HG02798 (cell line): ENCODE measurements around the gene TPPP3.
"Not testable (repeated sequence)": the region's sequence is repeated elsewhere in the genome, so short reads cannot be mapped to it uniquely, and the experiment has no call there.

ENCODE experiments used
- ATAC-seq: cut with Tn5 transposase; IDR thresholded peaks from one replicate; pipeline ENCODE4 v1.9.1; 2021; ENCODE audit warnings: mild to moderate bottlenecking; ENCODE audit not compliant: unreplicated experiment, poor library complexity

The TPPP3 gene

DNA sequence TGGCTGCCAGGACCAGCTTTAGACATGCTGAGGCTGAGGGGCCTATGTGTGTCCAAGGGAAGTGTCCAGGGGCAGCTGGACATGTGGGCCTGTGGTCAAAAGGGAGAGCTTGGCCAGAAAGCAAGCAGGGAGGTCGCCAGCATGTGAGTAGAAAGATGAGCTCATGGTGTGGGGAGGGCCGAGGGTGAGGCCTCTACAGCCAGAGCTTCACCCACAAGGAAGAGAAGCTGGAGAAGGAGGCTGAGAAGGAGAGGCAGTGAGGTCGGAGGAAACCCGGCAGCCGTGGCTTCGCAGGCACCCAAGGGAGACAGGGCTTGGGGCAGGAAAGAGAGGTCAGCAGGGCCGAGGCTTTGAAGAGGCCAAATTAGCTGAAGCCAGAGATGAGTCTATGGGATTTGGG is 33.7 kb upstream of the TPPP3 start:
- ATAC-seq: no peak

DNA sequence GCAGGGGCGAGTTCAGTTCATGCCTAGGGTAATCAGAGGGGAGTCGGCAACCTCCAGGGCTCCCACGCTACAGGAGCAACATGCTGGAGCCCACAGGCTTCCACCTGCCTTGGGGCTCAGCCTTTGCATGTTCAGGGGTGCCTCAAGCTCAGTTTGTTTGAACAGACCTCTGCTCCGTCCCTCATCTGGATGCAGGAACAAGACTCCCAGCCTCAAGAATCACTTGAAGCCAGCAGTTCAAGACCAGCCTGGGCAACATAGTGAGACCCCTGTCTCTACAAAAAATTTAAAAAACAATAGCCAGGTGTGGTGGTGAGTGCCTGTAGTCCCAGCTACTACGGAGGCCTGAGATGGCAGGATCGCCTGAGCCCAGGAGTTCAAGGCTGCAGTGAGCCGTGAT is 32.7 kb upstream of the TPPP3 start:
- ATAC-seq: no peak

DNA sequence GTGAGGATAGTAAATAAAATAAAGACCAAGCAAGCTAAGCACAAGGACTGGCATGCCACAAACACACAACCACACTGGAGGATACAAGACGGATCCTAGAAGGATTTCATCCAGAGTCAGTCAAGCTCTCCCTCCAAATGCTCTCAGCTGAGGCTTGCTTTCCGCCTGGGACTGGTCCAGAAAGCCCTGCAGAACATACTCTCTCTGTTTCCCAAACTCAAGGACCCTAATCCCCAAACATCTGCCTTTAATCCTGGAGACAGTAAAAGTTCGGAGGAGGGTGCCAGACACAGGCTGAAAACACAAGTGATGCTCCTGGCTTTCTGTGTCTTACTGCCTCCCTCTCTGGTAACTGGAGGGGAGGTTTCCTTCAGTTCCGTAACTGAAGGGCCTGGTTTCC is 32.3 kb upstream of the TPPP3 start:
- no peak for ATAC-seq

DNA sequence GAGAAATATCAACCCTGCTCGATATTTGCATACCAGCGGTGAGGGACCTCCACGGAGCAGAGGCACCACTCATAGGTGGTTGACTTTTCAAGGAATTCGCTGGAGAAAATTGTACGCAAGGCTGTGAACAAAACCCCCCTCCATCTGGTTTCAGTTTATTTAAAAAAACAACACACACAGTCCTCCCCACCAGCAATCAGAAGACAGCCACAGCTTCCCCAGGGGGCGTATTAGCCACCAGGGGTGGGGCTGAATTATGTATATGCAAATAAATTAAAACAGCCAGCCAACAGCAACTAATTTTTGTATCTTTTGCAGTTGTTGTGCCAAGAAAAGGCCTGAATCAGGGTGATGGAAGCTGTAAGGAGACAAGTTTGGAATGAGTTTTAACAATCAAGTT is 31.8 kb upstream of the TPPP3 start:
- ATAC-seq: no peak

- no peak for ATAC-seq
Observed at GRCh38 chr16:67424261-67424615, 30.9 kb upstream of the TPPP3 start.

DNA sequence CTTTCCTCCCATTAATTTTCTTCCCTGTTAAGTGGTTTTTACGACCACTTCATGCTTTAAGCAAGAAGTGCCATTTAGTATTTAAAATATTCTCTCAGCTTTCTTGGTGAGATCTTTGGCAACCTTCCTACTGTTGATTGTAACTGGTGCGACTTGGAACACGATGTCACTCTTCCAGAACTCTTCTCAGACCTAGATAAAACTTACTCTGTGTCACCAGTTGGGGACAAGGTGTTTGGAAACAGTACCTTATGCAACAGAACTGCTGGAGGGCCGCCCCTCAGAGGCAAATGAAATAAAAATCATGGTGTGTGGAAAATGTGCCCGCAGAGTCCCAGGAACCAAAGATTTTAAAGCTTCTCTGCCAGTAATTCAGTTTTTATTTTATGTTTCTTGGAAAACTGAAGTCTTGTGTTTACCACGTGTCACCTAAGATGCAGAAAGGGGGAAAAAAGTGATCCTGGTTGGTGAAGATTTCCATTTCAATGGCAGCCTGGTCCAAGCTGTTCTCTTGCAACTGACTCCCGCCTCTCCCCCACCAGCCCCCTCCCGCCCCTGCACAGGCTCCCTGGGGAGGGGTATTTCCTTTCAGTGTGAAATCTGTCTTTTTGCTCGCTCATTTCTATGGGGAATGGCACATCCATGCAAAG is 30.4 kb upstream of the TPPP3 start:
- no peak for ATAC-seq

DNA sequence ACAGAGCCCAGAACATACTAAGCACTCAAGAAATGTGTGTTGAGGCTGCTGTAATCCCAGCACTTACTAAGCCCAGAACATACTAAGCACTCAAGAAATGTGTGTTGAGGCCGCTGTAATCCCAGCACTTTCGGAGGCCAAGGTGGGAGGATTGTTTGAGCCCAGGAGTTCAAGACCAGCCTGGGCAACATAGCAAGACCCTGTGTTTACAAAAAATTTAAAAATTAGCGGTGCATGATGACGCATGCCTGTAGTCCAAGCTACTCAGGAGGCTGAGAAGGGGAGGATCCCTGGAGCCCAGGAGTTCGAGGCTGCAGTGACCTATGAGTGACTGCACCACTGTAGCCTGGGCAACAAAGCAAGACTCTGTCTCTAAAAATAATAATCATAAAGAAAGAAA is 29.7 kb upstream of the TPPP3 start:
- ATAC-seq: no peak

DNA sequence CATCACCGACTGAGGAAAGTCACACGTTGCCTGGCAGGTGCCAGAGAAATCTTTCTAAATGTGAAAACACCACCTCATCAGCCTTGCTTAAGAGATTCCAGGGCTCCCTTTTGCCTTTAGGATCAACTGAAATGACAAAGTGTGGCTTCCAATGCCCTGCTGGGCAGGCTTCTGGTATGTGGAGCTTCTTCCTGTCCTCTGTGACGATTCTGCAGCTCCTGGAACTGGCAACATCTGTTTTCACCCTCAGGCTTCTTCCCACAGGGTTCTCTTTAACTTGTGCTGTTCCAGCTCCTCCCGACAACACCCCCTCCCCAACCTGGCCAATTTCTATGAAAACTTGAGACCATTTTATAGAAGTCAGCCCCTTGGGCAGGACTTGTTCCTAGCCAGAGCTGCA is 27.7 kb upstream of the TPPP3 start:
- no peak for ATAC-seq

DNA sequence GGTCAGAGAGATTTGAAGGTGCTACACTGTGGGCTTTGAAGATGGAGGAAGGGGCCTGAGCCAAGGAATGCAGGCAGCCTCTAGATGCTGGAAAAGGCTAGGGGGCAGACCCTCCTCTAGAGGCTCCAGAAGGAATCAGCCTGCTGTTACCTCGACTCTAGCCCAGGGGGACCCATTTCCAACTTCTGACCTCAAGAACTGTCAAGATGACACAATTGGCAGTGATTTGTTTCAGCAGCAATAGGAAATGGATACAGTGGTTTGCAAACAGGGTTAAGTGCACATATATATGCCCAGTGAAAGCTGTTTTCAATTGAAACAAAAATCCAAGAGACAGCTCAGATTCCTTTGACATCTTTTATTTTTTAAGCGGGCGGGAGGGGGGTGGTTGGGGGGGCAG is 26.6 kb upstream of the TPPP3 start:
- ATAC-seq: no peak

- no peak for ATAC-seq
Observed at GRCh38 chr16:67419502-67419901, 26.2 kb upstream of the TPPP3 start.

DNA sequence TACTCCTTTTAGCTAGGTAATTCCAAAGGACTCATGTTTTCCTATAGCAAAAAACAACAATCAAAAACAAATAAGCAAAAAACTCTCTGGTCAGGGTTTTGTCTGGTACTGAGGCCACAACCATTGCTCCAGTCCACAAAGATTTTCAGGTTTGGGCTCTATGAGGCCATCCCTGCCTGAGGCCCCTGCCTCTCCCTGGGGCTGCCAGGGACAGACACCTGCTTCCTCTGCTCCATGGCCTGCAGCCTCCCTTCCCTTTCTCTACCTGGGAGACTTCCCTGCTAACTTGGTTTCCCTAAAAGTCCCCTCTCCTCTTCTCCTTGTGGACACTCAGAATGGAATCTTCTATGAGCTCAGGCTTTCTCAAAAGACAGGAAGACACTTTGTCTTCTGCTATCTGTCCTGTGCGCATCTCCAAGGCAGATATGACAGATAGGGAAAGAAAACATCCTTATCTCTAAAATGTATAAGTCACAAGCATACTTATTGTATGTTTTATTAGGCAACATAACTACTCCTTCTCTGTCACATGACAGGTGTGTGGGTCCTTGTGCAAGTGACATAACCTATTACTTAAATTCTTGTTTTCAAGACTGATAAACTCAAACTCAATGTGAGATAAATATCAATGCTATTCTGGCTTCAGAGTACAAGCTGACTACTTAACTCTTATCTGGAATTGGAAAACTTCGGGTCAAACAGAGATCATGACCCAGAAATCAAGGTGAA is 24.2 kb upstream of the TPPP3 start:
- no peak for ATAC-seq

DNA sequence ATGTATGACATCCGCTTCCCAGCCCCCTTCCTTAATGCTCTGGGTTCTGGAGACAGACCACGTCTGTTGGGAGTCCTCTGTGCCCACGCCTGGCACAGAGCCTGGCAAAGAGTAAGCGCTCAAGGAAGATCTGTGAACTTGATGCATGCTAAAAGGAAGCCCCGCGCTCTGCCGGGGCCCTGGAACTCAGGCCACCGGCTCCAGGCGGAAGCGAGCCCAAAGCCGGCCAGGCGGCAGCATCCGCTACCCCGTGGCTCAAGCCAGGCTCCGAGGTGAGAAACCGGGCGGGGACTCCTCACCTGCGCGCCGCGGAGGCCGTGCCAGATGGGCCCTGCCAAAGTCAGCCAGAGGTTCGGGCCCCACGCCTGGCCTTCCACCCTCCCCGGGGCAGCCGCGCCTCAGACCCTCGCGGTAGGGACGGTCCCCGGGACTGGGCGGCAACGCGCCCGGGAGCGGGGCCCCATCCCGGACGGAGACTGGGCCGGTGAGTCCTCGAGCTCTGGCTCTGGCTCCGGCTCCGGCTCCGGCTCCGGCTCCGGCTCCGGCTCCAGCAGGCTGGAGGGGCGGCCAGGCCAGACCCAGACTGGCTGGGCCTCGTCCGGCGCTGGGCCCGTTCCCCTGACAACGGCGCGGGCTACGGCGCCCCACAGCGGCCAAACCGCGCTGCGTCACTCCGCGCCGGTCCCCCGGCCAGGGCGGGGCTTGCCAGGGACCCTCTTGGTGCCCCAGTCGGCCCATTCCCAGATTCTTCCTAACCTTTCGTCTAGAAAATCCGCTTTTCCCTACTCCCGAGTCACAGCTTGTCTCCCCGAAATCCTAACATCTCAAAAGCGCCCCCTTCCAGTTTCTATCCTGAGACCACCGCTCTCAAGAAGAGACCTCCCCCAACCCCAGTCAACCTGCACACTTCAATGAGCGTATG is 22.8 kb upstream of the TPPP3 start, which contains the start of gene ZDHHC1:
ZDHHC1 (minus strand) TSS at position 606 of the 922 bp plus-strand sequence. CDS start 8,702 bp downstream, outside the sequence.
- peak; percentile 77 for ATAC-seq

GRCh38 chr16:67415421-67415820 is 22.1 kb upstream of the TPPP3 start:
- not testable (repeated sequence) for ATAC-seq

DNA sequence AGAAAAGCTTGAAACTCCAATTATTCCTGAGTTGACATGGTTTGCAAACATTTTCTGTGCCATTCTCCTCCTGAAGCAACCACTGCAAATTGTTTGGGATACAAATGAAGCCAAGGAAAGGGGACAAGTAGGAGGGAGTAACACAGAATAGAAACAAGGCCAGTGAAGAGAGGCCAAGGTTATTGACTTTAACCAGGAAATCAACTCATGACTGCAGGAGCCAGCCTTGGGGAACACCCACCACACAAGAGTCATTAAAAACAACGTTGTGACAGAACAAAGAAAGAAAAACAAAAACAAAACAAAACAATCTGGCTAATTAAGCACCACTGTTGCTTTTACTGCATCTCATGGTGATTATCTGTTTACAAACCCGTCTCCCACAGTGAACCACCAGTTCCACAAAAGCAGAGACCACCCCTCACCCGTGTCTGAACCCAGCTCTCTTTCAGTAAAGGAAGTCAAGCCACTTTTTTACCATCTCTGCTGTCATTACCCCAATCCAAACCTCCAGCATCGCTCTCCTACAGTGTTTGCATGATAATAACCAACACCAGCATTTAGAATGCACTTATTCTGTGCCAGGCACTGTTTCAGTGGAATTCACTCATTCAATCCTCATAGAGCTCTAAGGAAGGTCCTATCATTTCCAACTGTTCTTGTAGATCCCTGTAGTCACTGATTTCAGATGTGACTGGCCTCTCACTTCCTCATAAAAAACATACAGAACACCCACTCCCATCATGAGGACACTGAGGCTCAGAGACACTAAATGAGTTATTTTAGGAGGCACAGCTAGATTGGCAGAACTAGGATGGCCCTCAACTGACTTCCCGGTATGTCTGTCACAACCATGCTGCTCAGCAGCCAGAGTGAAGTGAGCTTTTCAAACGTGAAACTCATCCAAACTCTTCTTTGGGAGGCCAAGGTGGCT is 20.9 kb upstream of the TPPP3 start:
- no peak for ATAC-seq

- no peak for ATAC-seq
Observed at GRCh38 chr16:67412294-67412693, 19.0 kb upstream of the TPPP3 start.

- ATAC-seq: no peak
Observed at GRCh38 chr16:67411339-67411738, 18.0 kb upstream of the TPPP3 start.

DNA sequence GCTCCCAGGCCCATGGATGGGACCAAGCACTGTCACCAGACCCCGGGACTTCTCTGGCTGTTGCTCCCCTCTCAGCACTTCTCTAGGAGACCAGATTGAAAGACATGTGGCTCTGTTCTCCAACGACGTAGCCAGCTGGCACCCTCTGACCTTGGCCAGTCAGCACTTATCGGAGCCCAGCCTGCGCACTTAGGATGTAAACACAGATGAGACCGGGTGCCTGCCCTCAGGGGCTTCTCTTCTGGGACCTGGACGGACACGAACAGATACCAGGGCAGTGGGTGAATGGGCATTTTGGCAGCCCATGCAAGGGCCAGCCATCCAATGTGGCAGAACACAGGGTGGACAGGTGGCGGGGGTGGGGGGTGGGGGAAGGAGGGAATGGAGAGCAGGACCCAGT is 16.3 kb upstream of the TPPP3 start:
- no peak for ATAC-seq

GRCh38 chr16:67407788-67408452 is 14.6 kb upstream of the TPPP3 start:
- ATAC-seq: no peak

- ATAC-seq: no peak
Observed at GRCh38 chr16:67407176-67407787, 14.0 kb upstream of the TPPP3 start.
